Erythroblast (primary cell): Measurements from ENCODE around the gene KPNB1.

Source experiments
- DNase-seq, 2 experiments: peaks; one replicate each; lab custom pipeline; 2025; lab: John Stamatoyannopoulos, UW
- GATA1 ChIP-seq: IDR thresholded peaks from 2 replicates; pipeline ENCODE4 v1.6.1; 2011; ENCODE audit warnings: low read depth, mild to moderate bottlenecking, control low read depth, low read length, moderate library complexity
- POLR2A ChIP-seq: IDR thresholded peaks from 2 replicates; pipeline ENCODE4 v1.6.1; 2011; ENCODE audit warnings: mild to moderate bottlenecking, low read length

KPNB1 gene

GRCh38 chr17:47701608-47702007, 51.9 kb downstream of the KPNB1 start:
- DNase-seq, result no peak
- TF ChIP-seq POLR2A, result no peak
- TF ChIP-seq GATA1, result no peak

GRCh38 chr17:47702391-47702995, 52.8 kb downstream of the KPNB1 start:
- TF ChIP-seq GATA1 (no peak), POLR2A (no peak)
- DNase-seq, result no peak

- no peak for DNase-seq
- TF ChIP-seq GATA1, result no peak
- TF ChIP-seq POLR2A, result no peak
Observed at GRCh38 chr17:47703191-47703591, 53.5 kb downstream of the KPNB1 start.

GRCh38 chr17:47703671-47704070, 54.0 kb downstream of the KPNB1 start:
- TF ChIP-seq POLR2A (no peak), GATA1 (no peak)
- DNase-seq, result no peak

- no peak for DNase-seq
- TF ChIP-seq POLR2A (no peak), GATA1 (no peak)
Observed at GRCh38 chr17:47704116-47704515, 54.4 kb downstream of the KPNB1 start.

- no peak for DNase-seq
- no peak for TF ChIP-seq GATA1
- no peak for TF ChIP-seq POLR2A
Observed at GRCh38 chr17:47704736-47705135, 55.0 kb downstream of the KPNB1 start.

- TF ChIP-seq POLR2A (no peak), GATA1 (no peak)
- no peak for DNase-seq
Observed at GRCh38 chr17:47705536-47706530, 56.1 kb downstream of the KPNB1 start.

GRCh38 chr17:47707056-47707804, 57.5 kb downstream of the KPNB1 start:
- no peak for DNase-seq
- TF ChIP-seq POLR2A (no peak), GATA1 (no peak)

- DNase-seq, result no peak
- TF ChIP-seq GATA1, result no peak
- no peak for TF ChIP-seq POLR2A
Observed at GRCh38 chr17:47707884-47708283, 58.2 kb downstream of the KPNB1 start.

- DNase-seq, result no peak
- TF ChIP-seq GATA1 (no peak), POLR2A (no peak)
Observed at GRCh38 chr17:47708312-47708863, 58.7 kb downstream of the KPNB1 start.

- TF ChIP-seq POLR2A (no peak), GATA1 (no peak)
- no peak for DNase-seq
Observed at GRCh38 chr17:47708864-47709541, 59.3 kb downstream of the KPNB1 start.

- no peak for TF ChIP-seq GATA1
- no peak for TF ChIP-seq POLR2A
- no peak for DNase-seq
Observed at GRCh38 chr17:47709594-47709993, 59.9 kb downstream of the KPNB1 start.
